ENCODE measurements around the gene CASR.

CASR gene

DNA sequence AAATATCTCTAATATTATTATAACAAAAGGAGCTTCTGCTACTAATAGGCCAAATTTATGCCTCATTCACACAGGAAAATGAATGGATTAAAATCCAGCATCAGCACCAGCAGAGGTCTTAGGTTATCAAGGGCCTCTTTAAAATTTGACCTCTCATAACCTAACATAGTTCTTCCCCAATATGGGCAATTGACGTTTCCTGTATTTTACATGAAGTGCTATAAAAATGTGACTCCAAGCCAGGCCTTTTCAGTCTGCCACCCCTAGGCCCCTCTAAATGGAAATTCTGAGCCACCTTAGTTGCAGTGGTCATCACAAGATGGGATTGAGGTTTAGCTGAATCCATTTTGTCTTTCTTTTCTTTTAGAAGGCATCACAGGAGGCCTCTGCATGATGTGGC, 70.1 kb downstream of the CASR start:
- no peak for DNase-seq
- intact Hi-C loops (cut with DNase I): no loop called here

DNA sequence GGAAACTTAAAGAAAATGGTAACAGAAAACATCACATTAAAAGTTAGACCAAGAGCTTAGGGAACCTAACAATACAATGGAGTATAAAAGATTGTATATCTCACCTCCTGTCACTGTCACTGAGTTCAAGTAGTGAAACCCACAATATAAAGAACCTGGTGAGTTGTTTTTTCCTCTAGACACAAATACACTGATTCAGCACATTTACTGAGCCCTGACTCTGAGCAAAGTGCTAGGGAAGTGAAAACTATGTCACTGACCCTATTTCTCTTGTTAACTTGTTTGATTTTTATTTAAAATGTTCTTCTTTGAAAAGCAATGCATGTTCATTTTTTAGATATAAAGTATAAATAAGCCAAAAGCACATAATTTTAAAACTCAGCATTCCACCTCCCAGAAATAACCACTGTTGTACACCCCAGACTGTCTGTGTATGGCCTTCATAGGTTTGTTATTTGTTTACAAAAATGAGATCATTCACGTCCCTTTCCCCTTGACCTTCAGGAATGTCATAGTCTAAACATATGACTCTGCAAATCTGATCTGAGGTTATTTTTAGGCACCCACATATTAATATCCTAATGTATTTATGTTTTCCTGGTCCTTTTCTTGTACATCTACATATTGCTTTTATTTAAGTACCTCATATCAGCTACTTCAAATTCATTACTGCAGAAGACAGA, 72.4 kb downstream of the CASR start:
- no peak for DNase-seq
- intact Hi-C loops (cut with DNase I): loop anchor here (5.0 kb wide), 1 partner anchor 154 kb away; no protein-coding TSS in a partner anchor

DNA sequence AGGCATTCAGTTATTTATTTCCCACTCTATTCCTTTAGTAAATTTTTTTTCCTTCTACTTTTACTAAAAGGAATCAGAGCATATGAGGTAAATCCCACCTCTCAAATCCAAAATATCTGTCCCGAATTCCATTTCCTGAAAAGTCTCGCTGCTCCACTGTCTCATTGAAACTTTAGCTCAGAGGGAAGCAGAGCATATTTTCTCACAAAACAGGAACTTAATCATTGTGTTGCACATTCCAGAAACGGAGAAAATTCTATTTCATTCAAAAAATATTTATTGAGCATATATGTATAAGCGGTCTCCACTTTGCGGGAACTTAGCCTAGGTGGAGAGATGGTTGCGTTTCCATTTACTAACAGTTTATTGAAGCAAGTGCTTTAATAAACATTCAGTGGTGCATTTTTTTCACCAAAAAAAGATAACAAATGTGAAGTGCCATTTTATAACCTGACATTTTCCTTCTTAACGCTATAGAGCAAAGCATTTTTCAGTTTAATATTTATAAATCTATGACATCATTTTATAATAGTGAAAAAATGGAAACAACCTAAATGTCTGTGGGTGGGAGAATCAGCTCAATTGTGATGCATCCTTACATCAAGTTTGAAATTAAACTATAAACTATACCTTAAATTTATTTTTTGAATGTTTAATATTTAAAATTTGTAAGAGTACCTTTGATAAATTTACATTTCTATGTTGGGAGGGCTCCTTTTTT, 74.3 kb downstream of the CASR start:
- no peak for DNase-seq
- intact Hi-C loops (cut with DNase I): loop anchor here (2.0 to 5.0 kb wide), 2 partner anchors 156 to 711 kb away; no protein-coding TSS in a partner anchor

DNA sequence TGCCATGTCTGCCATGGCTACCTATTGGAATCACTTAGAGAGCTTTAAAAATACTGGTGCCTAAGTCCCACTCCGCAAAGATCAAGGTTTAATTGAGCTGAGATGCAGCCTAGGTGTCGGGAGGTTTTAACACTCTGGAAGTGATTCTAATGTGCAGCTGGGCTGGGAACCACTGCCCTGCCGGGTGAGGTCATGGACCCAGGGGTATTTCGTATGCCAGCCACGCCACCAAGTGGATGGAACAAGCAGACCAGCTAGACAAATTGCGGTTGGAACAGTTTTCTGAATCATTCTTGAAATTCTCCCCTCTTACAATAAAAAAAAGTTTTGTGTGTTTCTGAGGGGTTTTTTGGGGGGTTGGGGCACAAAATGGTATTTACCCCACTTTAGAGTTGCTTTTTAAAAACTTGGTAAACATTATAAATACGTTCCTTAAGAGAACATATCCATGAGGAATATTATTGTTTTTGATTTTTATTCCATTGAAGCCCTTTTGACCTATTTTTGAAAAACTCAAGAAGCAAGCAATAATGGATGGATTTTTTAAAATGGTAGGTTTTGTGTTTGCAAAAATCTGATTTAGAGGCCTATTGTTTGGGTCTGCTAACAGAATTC, 75.4 kb downstream of the CASR start:
- intact Hi-C loops (cut with DNase I): loop anchor here (2.0 to 5.0 kb wide), 2 partner anchors 157 to 712 kb away; no protein-coding TSS in a partner anchor
- peak in 8 of 10 donors; percentile 23 to 92 (median 54) for DNase-seq

DNA sequence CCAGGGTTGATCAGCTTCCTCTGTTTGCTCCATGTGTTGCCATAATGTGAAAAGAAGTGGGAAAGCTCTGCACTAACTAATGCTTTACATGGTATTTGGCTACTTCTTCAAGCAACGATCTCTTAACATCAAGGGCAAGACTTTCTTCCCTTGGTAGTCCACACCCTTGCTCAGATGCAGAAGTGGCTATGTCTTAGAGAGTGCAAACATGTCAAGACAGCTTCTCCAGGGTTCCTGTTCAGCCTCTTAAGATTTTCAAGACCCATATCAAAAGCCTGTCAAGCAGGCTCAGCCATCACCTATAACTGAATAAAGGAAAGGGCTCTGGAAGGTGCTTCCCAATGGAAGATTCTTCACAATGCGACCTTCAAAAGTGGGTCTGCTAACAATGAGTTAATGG, 76.7 kb downstream of the CASR start:
- no peak for DNase-seq
- intact Hi-C loops (cut with DNase I): no loop called here

DNA sequence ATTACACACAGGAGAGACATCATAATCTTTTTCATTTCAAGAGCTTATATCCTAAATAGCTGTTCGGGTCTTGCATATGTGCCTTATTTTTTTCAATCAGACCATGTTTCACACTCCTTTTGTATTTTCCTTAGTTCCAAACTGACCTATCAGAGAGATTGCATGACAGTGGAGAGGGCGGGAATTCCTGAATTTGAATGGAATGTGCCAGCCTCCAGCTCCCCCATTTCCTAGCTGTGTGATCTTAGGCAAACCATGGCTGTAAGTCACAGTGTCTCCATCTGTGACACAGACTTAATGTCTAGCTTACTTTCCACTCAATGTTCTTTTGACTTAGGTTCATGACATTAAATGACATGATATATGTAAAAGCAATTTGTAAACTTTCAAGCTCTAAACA, 79.6 kb downstream of the CASR start:
- intact Hi-C loops (cut with DNase I): no loop called here

DNA sequence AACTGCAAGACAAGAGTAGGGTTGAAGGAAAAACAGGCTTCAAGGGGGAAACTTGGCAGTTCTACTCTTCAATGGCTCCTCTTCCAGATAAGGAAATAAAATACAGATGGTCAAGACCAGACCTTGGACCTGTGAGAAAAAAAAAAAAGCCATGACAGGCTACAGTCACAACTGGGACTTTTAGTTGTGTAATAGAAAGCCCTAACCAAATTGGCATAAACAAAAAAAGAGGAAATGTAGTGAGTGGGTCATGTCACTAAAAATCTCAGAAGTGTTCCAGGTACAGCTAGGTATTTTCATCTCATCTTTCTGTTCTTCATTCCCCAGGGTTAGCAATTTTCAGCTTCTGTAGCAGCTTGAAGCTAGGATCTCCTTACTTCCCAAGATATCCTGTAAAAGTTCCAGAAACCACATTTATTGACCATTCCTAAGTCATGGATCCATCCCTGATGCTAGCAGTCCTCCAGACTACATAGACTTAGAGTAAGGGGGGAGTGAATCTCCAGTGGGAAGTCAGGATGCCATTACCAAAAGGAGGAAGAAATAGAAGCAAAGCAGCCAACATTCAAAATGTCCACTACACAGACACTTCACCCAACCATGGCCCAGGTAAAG, 80.6 kb downstream of the CASR start:
- intact Hi-C loops (cut with DNase I): no loop called here

More for the DNA sequence above, 79.6 kb downstream of the CASR start:
- no peak for DNase-seq

DNA sequence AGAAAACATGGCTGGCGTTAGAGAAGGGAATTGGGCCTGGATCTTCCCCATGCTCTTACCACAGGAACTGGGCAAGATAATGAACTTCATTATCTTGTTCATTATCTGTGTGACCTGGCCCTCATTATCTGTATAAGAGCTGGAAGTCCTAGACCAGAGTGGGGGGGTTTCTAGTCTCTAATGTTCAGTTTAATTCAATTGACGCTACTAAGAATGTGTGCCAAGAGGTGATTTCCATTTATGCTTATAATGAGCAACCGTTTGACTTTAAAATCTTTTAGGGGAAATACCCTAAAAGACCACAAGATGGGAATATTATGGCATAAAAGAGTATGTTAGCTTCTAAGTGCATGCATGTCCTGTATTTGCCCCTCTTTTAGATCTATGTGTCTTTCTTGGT, 82.5 kb downstream of the CASR start:
- no peak for DNase-seq
- intact Hi-C loops (cut with DNase I): no loop called here

More for the DNA sequence above, 80.6 kb downstream of the CASR start:
- DNase-seq: no peak

DNA sequence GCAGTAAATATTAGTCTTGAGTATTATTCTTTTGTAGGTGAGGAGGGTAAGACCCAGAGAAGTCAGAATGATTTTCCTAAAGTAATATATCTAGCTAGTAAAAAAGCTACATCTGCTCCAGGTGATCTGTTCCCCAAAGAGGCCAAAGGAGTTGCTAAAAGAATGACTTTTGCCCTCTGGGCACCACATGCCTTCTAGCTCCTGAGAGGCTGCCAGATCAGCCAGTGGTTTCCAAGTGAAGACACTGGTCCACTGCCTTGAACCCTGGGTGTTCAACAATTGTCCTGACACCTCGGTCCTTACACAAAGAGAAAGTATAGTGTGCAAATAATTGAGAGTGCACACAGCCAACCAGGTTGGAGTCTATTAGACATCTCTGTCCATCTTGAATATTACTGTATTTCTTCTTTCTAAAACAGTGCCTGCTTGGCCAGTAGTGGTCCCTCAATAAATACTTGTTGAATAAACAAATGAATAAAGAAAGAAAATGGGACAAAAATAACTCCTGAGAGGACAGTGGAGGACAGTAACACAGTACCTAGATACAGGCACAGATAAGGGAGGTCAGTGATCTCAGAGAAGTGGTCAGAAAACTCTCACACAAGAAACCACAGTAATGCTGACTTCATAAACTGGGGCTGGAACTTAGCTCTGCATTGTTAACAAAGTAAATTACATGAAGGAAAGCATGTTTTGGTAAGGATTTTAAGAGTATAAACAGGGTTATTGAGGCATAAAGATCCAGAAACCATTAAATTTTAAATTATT, 85.0 kb downstream of the CASR start:
- intact Hi-C loops (cut with DNase I): no loop called here
- DNase-seq: no peak

DNA sequence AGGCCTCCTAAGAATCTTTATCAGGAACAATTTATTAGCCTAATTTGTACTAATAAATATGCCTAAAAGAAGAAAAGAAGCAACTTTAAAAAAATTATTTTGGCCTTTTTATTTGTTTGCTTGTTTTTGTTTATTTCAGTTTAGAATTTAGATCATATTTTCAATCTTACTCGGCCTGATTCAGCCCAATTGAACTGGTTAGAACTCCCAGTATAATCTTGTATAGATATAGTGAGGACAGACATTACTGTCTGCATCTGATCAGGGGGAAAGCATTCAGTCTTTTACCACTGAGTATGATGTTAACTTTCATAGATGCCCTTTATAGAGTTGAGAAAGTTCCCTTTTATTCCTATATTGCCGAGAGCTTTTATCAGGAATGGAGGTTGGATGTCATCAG, 85.6 kb downstream of the CASR start:
- no peak for DNase-seq
- intact Hi-C loops (cut with DNase I): no loop called here

DNA sequence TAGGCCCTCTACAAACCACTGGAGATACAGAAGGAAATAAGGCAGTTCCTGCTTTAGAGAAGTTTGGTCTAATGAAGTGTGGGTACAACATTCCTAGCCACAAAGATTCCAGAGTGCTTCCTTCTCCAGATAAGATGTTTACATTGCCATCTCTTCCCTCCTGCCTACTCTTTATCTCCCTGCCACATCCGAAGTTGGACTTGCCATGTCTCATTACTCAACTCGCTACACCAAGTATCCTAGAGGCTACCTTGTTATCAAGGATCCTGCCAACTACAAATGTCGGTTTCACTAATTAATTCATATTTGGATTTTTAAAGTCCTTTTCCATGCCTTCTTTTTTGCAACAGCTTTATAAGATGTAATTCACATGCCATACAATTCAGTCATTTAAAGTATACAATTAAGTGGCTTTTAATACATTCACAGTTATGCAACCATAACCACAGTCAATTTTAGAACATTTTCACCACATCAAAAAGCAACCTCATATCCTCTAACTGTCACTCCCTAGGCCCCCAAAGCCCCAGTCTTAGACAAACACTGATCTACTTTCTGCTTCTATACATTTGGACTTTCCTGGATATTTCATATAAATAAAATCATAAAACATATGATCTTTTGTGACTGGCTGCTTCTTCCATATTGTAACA, 87.9 kb downstream of the CASR start:
- DNase-seq: no peak
- intact Hi-C loops (cut with DNase I): no loop called here

DNA sequence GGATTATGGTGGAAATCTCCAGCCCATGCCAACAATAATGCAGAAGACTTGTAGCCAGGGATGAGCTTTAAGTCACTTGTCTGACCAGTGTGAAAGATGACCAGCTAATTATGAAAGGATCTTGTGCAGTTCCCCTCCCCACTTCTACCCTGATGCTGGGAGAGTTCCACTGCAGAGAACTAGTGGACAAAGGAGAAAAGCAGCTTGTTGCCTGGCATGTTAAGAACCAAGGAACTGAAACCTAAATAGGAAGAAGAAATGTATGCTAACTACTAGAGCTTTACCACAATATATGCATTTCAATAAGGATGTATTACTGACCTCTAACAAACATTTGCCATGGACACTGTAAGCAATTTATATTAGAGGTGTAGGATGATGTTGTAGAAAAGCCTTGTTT, 89.4 kb downstream of the CASR start:
- no peak for DNase-seq
- intact Hi-C loops (cut with DNase I): no loop called here

DNA sequence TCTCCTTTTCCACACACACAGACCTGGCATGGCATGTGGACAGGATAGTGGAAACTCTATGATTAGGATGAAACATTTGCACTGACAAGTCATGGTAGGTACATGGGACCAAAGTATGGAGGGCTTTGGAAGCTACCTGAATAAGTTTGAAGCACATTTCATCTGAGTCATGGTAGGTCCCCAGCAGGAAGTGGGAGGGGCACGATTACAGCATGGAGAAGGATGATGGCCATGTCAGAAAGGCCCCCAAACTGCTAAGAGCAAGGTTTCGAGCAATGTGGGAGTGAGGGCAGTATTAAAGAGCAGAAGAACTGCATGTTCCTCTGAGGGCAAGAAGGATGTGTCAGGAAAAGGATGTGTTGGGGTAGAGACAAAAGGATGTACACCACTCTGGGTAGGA, 90.0 kb downstream of the CASR start:
- no peak for DNase-seq
- intact Hi-C loops (cut with DNase I): no loop called here

DNA sequence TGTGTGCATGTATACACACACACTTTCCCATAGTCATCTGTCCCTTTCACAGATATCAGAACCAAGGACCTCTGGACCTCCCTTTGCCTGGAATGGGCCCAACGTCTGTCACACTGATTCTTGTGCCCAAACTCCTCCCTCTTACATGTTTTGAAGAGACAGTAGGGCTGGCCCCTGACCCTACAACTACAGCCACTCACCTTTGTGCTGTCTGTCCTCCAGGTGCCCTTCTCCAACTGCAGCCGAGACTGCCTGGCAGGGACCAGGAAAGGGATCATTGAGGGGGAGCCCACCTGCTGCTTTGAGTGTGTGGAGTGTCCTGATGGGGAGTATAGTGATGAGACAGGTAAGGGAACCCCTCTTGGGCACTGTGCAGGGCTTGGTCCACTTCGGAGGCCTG, 98.4 kb downstream of the CASR start:
- intact Hi-C loops (cut with DNase I): no loop called here
- DNase-seq: no peak

DNA sequence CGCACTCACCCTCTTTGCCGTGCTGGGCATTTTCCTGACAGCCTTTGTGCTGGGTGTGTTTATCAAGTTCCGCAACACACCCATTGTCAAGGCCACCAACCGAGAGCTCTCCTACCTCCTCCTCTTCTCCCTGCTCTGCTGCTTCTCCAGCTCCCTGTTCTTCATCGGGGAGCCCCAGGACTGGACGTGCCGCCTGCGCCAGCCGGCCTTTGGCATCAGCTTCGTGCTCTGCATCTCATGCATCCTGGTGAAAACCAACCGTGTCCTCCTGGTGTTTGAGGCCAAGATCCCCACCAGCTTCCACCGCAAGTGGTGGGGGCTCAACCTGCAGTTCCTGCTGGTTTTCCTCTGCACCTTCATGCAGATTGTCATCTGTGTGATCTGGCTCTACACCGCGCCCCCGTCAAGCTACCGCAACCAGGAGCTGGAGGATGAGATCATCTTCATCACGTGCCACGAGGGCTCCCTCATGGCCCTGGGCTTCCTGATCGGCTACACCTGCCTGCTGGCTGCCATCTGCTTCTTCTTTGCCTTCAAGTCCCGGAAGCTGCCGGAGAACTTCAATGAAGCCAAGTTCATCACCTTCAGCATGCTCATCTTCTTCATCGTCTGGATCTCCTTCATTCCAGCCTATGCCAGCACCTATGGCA, 100.5 kb downstream of the CASR start:
- intact Hi-C loops (cut with DNase I): no loop called here

DNA sequence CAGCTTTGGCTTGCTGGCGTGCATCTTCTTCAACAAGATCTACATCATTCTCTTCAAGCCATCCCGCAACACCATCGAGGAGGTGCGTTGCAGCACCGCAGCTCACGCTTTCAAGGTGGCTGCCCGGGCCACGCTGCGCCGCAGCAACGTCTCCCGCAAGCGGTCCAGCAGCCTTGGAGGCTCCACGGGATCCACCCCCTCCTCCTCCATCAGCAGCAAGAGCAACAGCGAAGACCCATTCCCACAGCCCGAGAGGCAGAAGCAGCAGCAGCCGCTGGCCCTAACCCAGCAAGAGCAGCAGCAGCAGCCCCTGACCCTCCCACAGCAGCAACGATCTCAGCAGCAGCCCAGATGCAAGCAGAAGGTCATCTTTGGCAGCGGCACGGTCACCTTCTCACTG, 101.0 kb downstream of the CASR start:
- DNase-seq: peak in 1 of 10 donors; percentile 50
- intact Hi-C loops (cut with DNase I): no loop called here

More for the DNA sequence above, 100.5 kb downstream of the CASR start:
- DNase-seq: peak in 1 of 10 donors; percentile 47

DNA sequence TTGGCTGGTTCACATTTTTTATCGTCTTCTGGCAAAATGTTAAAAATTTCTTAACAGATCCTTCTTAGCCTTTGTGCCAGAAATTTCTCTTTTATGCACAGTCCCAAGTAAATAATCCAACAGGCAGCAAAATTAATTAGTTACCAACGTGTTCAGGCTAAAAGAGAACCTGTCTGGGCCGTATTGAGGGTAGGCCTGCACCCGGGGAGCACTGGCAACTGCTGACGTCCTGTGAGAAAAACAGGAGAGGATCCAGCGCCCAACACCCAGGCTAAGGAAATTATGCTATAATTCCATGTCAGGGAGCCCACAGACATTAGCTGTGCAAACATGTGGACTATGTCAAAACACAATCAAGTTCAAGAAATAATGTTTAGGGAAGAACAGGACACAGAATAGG, 110.9 kb downstream of the CASR start:
- no peak for DNase-seq
- intact Hi-C loops (cut with DNase I): no loop called here

DNA sequence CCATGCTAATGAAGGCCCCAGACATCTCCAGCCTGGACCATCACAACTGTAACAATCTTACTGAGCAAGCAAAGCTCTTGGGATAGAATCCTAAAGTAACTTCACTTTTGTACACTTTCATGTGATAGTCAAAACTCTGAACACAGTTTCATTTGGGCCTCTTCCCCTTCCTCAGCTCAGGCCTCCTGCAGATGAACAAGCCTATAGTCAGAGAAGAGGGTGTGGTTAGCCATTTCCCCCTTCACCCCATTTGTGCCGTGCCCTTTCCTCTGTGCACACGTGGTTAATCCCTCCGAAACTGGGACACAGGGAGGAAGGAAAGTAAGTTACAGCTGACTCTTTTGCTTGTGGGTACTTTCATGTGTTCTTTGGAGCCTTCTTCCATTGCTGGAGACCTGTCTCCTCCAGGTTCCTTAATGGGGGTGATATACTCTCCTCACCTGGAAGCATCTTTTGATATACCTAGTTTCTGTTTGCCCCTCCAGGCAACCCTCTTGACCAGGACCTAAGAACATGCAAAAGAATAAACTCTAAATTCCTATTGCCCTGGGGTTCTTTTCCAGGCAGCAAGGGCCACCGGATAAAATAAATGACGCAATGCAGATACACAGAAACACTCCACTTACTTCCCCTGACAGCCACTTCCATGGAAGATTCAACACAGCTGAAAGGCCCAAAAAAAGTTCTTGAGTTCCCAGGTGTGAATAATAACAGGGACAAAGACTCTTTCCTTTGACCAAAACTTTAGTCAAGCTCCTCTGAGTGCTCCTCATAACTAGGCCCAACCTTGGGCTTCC, 112.0 kb downstream of the CASR start:
- DNase-seq: no peak
- intact Hi-C loops (cut with DNase I): no loop called here

DNA sequence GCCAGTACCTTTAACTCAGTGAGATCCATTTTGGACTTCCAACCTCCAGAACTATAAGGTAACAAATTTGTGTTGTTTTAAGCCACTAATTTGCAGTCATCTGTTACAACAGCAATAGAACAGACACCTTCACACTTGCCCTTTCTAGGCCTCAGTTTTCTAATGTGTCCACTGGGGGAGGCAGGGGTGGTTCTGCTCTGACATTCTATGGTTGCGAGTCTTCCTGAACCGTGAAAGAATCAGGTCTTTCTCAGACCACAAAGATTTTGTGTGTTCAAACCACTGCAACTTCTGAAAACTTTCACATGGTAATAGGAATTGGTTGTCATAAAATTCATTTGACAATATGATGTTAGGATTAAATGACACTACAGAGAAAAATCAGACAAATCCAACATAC, 114.8 kb downstream of the CASR start:
- intact Hi-C loops (cut with DNase I): no loop called here
- no peak for DNase-seq
